ENCODE results near the gene APBB3. TPM values are rescaled to one million over a fixed set of nuclear protein-coding genes. Genes with fewer than 3 reads are reported as not detected.

Gene APBB3
- total RNA-seq, 2 experiments from 2014 or later: 24.9 TPM

DNA sequence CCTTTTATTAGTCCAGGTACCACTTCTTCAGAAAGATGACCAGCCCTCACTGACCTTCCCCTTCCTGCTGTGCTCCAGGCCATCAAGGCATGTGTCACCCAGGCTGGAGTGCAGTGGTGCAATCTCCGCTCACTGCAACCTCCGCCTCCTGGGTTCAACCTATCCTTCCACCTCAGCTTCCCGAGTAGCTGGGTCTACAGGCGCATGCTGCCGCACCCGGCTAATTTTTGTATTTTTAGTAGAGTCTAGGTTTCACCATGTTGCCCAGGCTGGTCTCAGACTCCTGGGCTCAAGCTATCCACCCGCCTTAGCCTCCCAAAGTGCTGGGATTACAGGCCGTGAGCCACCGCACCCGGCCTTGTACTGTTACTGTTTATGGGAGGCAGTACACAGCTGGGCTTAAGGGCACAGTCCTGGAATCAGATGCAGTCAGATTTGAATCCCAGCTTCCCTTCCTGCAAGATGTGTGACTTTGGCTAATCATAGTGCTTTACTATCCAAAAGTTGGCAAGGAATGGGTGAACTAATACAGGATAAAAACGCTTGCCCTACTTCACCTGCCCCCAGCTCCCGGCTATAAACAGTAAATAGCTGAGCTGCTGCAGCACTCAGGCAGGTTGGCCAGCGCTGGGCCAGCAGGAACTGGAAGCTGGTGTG lies 17.4 kb downstream of the APBB3 start:
- DNase-seq: no peak
- Mint-ChIP-seq H3K27me3 (no peaks in the 10 kb centered on the region), H3K36me3 (ENCODE audit: low read depth) (peaks cover 49% of the 10 kb centered on the region), H3K4me1 (ENCODE audit: low read depth) (peaks cover 38% of the 10 kb centered on the region), H3K4me3 (peak overlapping the region; percentile 89), H3K9me3 (no peaks in the 10 kb centered on the region), H3K27ac (peak overlapping the region; percentile 98)
- intact Hi-C loops (cut with micrococcal nuclease): loop anchor here (5.0 kb wide), 1 partner anchor 90 kb away; the partner anchor contains the start of gene TMCO6
- POLR2A ChIA-PET: interaction anchor here (0.8 to 3.5 kb wide), 16 partner anchors 9 to 145 kb away, joined by 3 to 38 read pairs (median 8); partner anchors contain the start of genes ANKHD1, APBB3, CD14 and HARS1
- CTCF ChIA-PET: interaction anchor here (0.6 to 4.0 kb wide), 16 partner anchors 8 to 175 kb away, joined by 3 to 16 read pairs (median 4); partner anchors contain the start of genes APBB3, CD14, SLC35A4 and SRA1
- ATAC-seq: no peak
- TF ChIP-seq, protein P1, sequence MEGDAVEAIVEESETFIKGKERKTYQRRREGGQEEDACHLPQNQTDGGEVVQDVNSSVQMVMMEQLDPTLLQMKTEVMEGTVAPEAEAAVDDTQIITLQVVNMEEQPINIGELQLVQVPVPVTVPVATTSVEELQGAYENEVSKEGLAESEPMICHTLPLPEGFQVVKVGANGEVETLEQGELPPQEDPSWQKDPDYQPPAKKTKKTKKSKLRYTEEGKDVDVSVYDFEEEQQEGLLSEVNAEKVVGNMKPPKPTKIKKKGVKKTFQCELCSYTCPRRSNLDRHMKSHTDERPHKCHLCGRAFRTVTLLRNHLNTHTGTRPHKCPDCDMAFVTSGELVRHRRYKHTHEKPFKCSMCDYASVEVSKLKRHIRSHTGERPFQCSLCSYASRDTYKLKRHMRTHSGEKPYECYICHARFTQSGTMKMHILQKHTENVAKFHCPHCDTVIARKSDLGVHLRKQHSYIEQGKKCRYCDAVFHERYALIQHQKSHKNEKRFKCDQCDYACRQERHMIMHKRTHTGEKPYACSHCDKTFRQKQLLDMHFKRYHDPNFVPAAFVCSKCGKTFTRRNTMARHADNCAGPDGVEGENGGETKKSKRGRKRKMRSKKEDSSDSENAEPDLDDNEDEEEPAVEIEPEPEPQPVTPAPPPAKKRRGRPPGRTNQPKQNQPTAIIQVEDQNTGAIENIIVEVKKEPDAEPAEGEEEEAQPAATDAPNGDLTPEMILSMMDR (IDR thresholded peaks at IDR 0.05): no peak

DNA sequence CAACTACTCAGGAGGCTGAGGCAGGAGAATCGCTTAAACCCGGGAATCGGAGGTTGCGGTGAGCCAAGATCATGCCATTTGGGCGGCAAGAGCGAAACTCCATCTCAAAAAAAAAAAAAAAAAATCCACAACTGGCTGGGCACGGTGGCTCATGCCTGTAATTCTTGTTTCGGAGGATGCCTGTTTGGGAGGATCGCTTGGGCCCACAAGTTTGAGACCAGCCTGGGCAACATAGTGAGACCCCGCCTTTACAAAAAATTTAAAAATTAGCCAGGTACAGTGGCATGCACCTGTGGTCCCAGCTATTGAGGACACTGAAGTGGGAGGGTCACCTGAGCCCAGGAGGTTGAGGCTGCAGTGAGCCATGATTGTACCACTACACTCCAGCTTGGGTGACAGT lies 18.8 kb downstream of the APBB3 start:
- Mint-ChIP-seq H3K4me1 (ENCODE audit: low read depth) (peaks cover 24% of the 10 kb centered on the region), H3K9me3 (no peaks in the 10 kb centered on the region), H3K4me3 (no peak overlapping the region), H3K36me3 (ENCODE audit: low read depth) (peaks cover 48% of the 10 kb centered on the region), H3K27me3 (no peaks in the 10 kb centered on the region), H3K27ac (no peak overlapping the region)
- ATAC-seq (no peak), DNase-seq (no peak)
- intact Hi-C loops (cut with micrococcal nuclease): loop anchor here (5.0 kb wide), 1 partner anchor 92 kb away; the partner anchor contains the start of gene TMCO6
- ChIA-PET CTCF (interaction anchor here (0.6 to 4.0 kb wide), 2 partner anchors 36 to 89 kb away, joined by 3 to 16 read pairs; no protein-coding TSS in a partner anchor), POLR2A (interaction anchor here (2.8 kb wide), 1 partner anchor 97 kb away, joined by 10 read pairs; no protein-coding TSS in a partner anchor)
- TF ChIP-seq, protein P1 (IDR thresholded peaks at IDR 0.05): no peak

DNA sequence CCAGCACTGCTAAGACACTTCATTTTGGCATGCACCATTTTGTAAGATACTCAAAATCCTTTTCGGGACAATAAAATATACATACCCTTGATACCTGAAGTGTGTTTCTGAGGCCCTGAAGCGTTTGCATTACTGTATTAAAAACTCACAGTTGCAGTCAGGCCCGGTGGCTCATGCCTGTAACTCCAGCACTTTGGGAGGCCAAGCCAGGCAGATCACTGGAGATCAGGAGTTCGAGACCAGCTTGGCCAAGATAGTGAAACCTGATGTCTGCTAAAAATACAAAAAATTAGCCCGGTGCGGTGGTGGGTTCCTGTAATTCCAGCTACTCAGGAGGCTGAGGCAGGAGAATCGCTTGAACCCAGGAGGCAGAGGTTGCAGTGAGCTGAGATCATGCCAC lies 19.4 kb downstream of the APBB3 start:
- CTCF ChIA-PET: no interaction called here
- intact Hi-C loops (cut with micrococcal nuclease): loop anchor here (5.0 kb wide), 1 partner anchor 92 kb away; the partner anchor contains the start of gene TMCO6
- H3K36me3 Mint-ChIP-seq (ENCODE audit: low read depth): peaks cover 43% of the 10 kb centered on the region

DNA sequence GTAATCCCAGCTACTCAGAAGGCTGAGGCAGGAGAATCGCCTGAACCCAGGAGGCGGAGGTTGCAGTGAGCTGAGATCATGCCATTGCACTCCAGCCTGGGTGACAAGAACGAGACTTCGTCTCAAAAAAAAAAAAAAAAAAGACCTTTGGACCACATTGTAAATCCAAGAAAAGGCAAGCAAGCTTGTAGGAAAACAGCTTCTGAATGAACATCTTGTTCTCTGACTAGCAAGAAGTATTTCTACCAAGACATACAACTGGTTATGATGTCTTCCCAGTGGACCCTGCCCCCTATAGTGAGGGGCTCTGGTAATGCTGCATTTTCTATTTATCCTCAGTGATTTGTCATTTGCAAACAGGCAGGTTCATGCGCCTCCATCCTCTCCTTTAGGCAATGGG lies 21.4 kb downstream of the APBB3 start:
- Mint-ChIP-seq H3K27ac (no peak overlapping the region), H3K27me3 (no peaks in the 10 kb centered on the region), H3K36me3 (ENCODE audit: low read depth) (peaks cover 32% of the 10 kb centered on the region), H3K4me1 (ENCODE audit: low read depth) (peaks cover 1% of the 10 kb centered on the region), H3K9me3 (no peaks in the 10 kb centered on the region), H3K4me3 (no peak overlapping the region)
- DNase-seq: no peak
- POLR2A ChIA-PET: no interaction called here
- CTCF ChIA-PET: no interaction called here
- intact Hi-C loops (cut with micrococcal nuclease): no loop called here
- TF ChIP-seq, protein P1 (IDR thresholded peaks at IDR 0.05): no peak
- ATAC-seq: no peak

More for the DNA sequence above, 19.4 kb downstream of the APBB3 start:
- Mint-ChIP-seq H3K27ac (no peak overlapping the region), H3K9me3 (no peaks in the 10 kb centered on the region), H3K4me3 (no peak overlapping the region), H3K27me3 (no peaks in the 10 kb centered on the region), H3K4me1 (ENCODE audit: low read depth) (peaks cover 19% of the 10 kb centered on the region)
- TF ChIP-seq, protein P1 (IDR thresholded peaks at IDR 0.05): no peak
- no peak for ATAC-seq
- POLR2A ChIA-PET: interaction anchor here (0.6 to 0.8 kb wide), 2 partner anchors 8 to 33 kb away, joined by 3 to 4 read pairs; no protein-coding TSS in a partner anchor
- no peak for DNase-seq

DNA sequence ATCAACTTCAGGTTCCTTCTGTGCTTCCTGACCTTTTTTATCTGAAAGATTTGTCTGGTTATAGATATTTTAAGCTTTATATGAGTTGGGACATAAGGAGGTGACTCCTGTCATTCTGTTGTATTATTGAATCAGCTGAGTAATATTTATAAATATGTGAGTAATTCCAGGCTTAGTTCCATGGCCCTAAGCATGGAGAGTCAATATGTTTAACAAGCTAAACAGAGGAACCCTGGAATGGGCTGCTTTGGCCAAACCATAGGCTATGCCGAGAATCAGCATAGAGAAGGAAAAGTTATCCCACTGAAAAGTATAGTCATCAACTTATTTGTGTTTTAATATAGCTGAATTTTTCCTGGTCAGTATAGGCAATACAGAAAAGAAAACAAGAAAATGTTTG lies 24.2 kb downstream of the APBB3 start:
- Mint-ChIP-seq H3K27ac (peak overlapping the region; percentile 50), H3K36me3 (ENCODE audit: low read depth) (peaks cover 42% of the 10 kb centered on the region), H3K4me1 (ENCODE audit: low read depth) (peaks cover 1% of the 10 kb centered on the region), H3K9me3 (no peaks in the 10 kb centered on the region), H3K27me3 (no peaks in the 10 kb centered on the region), H3K4me3 (no peak overlapping the region)
- intact Hi-C loops (cut with micrococcal nuclease): no loop called here
- TF ChIP-seq, protein P1 (IDR thresholded peaks at IDR 0.05): no peak
- DNase-seq (no peak), ATAC-seq (no peak)
- ChIA-PET CTCF (interaction anchor here (1.1 to 1.6 kb wide), 2 partner anchors 95 to 168 kb away, joined by 3 to 6 read pairs; no protein-coding TSS in a partner anchor), POLR2A (interaction anchor here (0.8 to 1.0 kb wide), 3 partner anchors 8 to 66 kb away, joined by 3 read pairs; no protein-coding TSS in a partner anchor)
